Measurements from ENCODE around the gene IPCEF1. TPM values are rescaled to one million over a fixed set of nuclear protein-coding genes. Genes with fewer than 3 reads are reported as not detected.

IPCEF1 gene
- total and polyA plus RNA-seq, 2 of the 8 experiments (the other 6 are each of a cell fraction or from before 2014, with no cell fraction given), result 0.41 to 0.78 TPM

DNA sequence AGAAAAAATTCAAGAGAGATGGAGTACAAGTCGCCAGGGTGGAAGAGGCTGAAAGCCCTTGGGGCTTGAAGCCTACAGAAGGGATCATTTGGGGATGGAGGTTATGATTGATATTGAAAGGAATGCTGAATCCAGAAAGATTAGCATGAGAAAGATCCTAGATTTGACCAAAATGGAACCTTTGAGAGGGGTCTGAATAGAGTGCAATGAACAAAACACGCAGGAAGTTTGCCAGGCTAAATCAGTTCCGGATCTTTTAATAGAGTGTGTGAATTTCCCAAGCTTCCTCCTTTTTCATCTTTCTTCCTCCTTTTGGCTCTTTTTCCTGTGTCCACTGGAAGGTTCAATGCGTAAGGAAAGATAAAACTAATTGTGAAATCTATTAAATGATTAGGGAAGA lies 15.3 kb downstream of the IPCEF1 start:
- Histone ChIP-seq H3K9me3 (ENCODE audit: insufficient read depth in 2 of 2, low read depth in 1 of 2, low read length in 1 of 2) (no peaks in the 10 kb centered on the region), H4K20me1 (replicated peaks in 1 of 2; ENCODE audit: control insufficient read depth in 1 of 2, insufficient read depth in 2 of 2, low read length in 2 of 2) (no peaks in the 10 kb centered on the region), H3K36me3 (ENCODE audit: control insufficient read depth in 2 of 4, insufficient read depth in 4 of 4, low read length in 3 of 4) (no peaks in the 10 kb centered on the region), H2AK5ac (ENCODE audit: low read depth, low read length) (no peak overlapping the region), H3K4me3 (ENCODE audit: extremely low read depth in 1 of 4, insufficient read depth in 2 of 4, low read depth in 3 of 4, low read length in 4 of 4) (no peak overlapping the region), H3K14ac (ENCODE audit: insufficient read length) (no peak overlapping the region), H3K23me2 (ENCODE audit: low read depth, low read length) (peaks cover 3% of the 10 kb centered on the region; the same call in 1 of the 2 replicates), H3K18ac (ENCODE audit: extremely low read depth, low read length) (no peak overlapping the region), H3K9ac (replicated peaks in 1 of 4; ENCODE audit: extremely low read depth in 1 of 4, low read depth in 3 of 4, low read length in 3 of 4) (no peak overlapping the region), H3K56ac (replicated peaks; ENCODE audit: insufficient read length, low read depth, low read length) (no peak overlapping the region), H4K8ac (ENCODE audit: extremely low read depth, insufficient read depth, low read length) (no peak overlapping the region), H4K5ac (ENCODE audit: insufficient read length, low read depth, low read length) (no peak overlapping the region), H3K4me2 (ENCODE audit: insufficient read depth in 1 of 2, low read depth in 2 of 2, low read length in 2 of 2) (no peak overlapping the region), H3K79me2 (ENCODE audit: control insufficient read depth in 1 of 2, insufficient read depth in 2 of 2, low read length in 2 of 2) (no peaks in the 10 kb centered on the region), H2BK12ac (ENCODE audit: low read depth, low read length) (no peak overlapping the region), H2AFZ (ENCODE audit: low read length) (no peak overlapping the region), H3K23ac (ENCODE audit: insufficient read length) (no peak overlapping the region), H3K27ac (ENCODE audit: low read depth, low read length) (no peak overlapping the region), H3K4me1 (replicated peaks in 1 of 4; ENCODE audit: control insufficient read depth in 3 of 4, insufficient read depth in 4 of 4, low read length in 3 of 4) (peaks cover 0 to 10% (median 2%) of the 10 kb centered on the region in 4 experiments; a peak in 5 of 7 replicates), H3K27me3 (replicated peaks in 1 of 4; ENCODE audit: control insufficient read depth in 3 of 4, extremely low read depth in 1 of 4, insufficient read depth in 3 of 4, low read length in 3 of 4) (peaks cover 0 to 2% (median 0%) of the 10 kb centered on the region in 4 experiments; a peak in 1 of 7 replicates), H2BK20ac (ENCODE audit: low read length) (no peak overlapping the region), H2BK120ac (replicated peaks; ENCODE audit: low read depth, low read length) (no peak overlapping the region), H3K4ac (replicated peaks; ENCODE audit: insufficient read length, low read depth, low read length) (no peak overlapping the region), H4K91ac (replicated peaks; ENCODE audit: insufficient read length, low read length) (no peak overlapping the region), H2BK5ac (ENCODE audit: low read depth, low read length) (no peak overlapping the region), H2BK15ac (ENCODE audit: low read length) (no peak overlapping the region), H3K79me1 (ENCODE audit: low read depth, low read length) (no peaks in the 10 kb centered on the region)
- POLR2A ChIA-PET (ENCODE audit: partially characterized antibody), result no interaction called here
- no peak for DNase-seq (ENCODE audit: low read depth in 1 of 2, low spot score in 2 of 2)
- CTCF ChIA-PET (ENCODE audit: partially characterized antibody), result interaction anchor here (0.9 kb wide), 2 partner anchors 12 to 63 kb away, joined by 5 to 6 read pairs; no protein-coding TSS in a partner anchor
- WGBS, 2 experiments (ENCODE audit: extremely low coverage in 1 of 2, insufficient coverage in 1 of 2, insufficient read length in 1 of 2, insufficient replicate concordance in 2 of 2, low coverage in 1 of 2, low lambda C conversion rate in 2 of 2, missing lambda C conversion rate in 1 of 2), result 85% methylated on average over 4 of the region's 4 CpGs; no CpG with 5 or more reads in 1 of the 2 experiments
- no peak for FAIRE-seq
- TF ChIP-seq SIN3A (conservative IDR thresholded peaks at IDR 0.05 in 1 of 2, IDR thresholded peaks at IDR 0.05 in 1 of 2; ENCODE audit: low read depth in 1 of 2, low read length in 2 of 2), result no peak
- TF ChIP-seq TCF12 (IDR thresholded peaks at IDR 0.05; ENCODE audit: low read depth, low read length), result no peak
